CD14-positive monocyte (primary cell): Measurements from ENCODE around the gene P2RY1. TPM values are rescaled to one million over a fixed set of nuclear protein-coding genes. Genes with fewer than 3 reads are reported as not detected.
A peak's percentile ranks its signal among the peaks of the same experiment; 100 is the strongest.
"Not testable (repeated sequence)": the region's sequence is repeated elsewhere in the genome, so short reads cannot be mapped to it uniquely, and the experiment has no call there.

Experiments used
- DNase-seq, 3 donors: peaks; one replicate each; pipeline ENCODE4 v3.0.0-alpha.2; 2011 to 2022
- H2AFZ ChIP-seq: 2 replicates; pipeline ENCODE4 v1.6.0; 2012; ENCODE audit warnings: mild to moderate bottlenecking, low read depth, low read length, inconsistent platforms; ENCODE audit not compliant: insufficient read depth, poor library complexity, severe bottlenecking
- H3K27ac ChIP-seq, 2 donors: 1 replicate in 1 of 2; 2 replicates in 1 of 2; pipeline ENCODE4 v1.5.1; 2012 to 2013; ENCODE audit warnings: low read length in 2 of 2, control low read depth in 1 of 2, inconsistent platforms in 1 of 2, low read depth in 1 of 2, mild to moderate bottlenecking in 1 of 2
- H3K27me3 ChIP-seq, 2 donors: one replicate each; pipeline versions ENCODE4 v1.6.0 to v1.6.1; 2011 to 2013; ENCODE audit warnings: low read length in 2 of 2; ENCODE audit not compliant: control insufficient read depth in 2 of 2, insufficient read depth in 2 of 2
- H3K36me3 ChIP-seq, 2 donors: replicated peaks in 1 of 2; 1 replicate in 1 of 2; 2 replicates in 1 of 2; pipeline versions ENCODE4 v1.5.1 to v1.6.1; 2012 to 2013; ENCODE audit warnings: low read length in 2 of 2, control low read depth in 1 of 2, inconsistent platforms in 1 of 2, mild to moderate bottlenecking in 1 of 2; ENCODE audit not compliant: insufficient read depth in 2 of 2, control insufficient read depth in 1 of 2
- H3K4me1 ChIP-seq, 2 donors: 1 replicate in 1 of 2; 2 replicates in 1 of 2; pipeline versions ENCODE4 v1.5.1 to v1.6.1; 2012 to 2013; ENCODE audit warnings: low read length in 2 of 2, control low read depth in 1 of 2, inconsistent platforms in 1 of 2, mild to moderate bottlenecking in 1 of 2, moderate library complexity in 1 of 2; ENCODE audit not compliant: insufficient read depth in 2 of 2, control insufficient read depth in 1 of 2
- H3K4me2 ChIP-seq: replicated peaks from 2 replicates; pipeline ENCODE3; 2012; ENCODE audit warnings: low read length, moderate library complexity, mild to moderate bottlenecking; ENCODE audit not compliant: poor library complexity, severe bottlenecking; ENCODE audit errors: extremely low read depth
- H3K4me3 ChIP-seq, 3 experiments: fragments of 200-600 bp in 1 of 3; sonication (generic) in 1 of 3; replicated peaks in 1 of 3; 1 replicate in 2 of 3; 2 replicates in 1 of 3; pipeline ENCODE4 v1.5.1; 2011 to 2013; ENCODE audit warnings: low read length in 3 of 3, mild to moderate bottlenecking in 3 of 3, control low read depth in 2 of 3, low read depth in 2 of 3, inconsistent platforms in 1 of 3, moderate library complexity in 1 of 3
- H3K79me2 ChIP-seq: 2 replicates; pipeline ENCODE4 v1.6.0; 2012; ENCODE audit warnings: mild to moderate bottlenecking, control low read depth, inconsistent platforms, low read length, moderate library complexity; ENCODE audit not compliant: insufficient read depth
- H3K9ac ChIP-seq: 2 replicates; pipeline ENCODE4 v1.6.0; 2017; ENCODE audit warnings: low read length, mild to moderate bottlenecking; ENCODE audit not compliant: insufficient read depth, poor library complexity, severe bottlenecking
- H3K9me3 ChIP-seq, 2 donors: replicated peaks in 1 of 2; 1 replicate in 1 of 2; 2 replicates in 1 of 2; pipeline versions ENCODE4 v1.5.1 to v1.6.1; 2012 to 2013; ENCODE audit warnings: low read length in 2 of 2, control low read depth in 1 of 2; ENCODE audit not compliant: control insufficient read depth in 1 of 2, insufficient read depth in 1 of 2
- H4K20me1 ChIP-seq: 2 replicates; pipeline ENCODE4 v1.6.0; 2012; ENCODE audit warnings: mild to moderate bottlenecking, low read length, control low read depth, moderate library complexity; ENCODE audit not compliant: insufficient read depth
- H3K27ac Mint-ChIP-seq, 7 donors: one replicate each; pipeline ENCODE4 v1.8.0; 2020; ENCODE audit warnings: mild to moderate bottlenecking in 7 of 7, mixed read lengths in 7 of 7, moderate library complexity in 6 of 7, inconsistent platforms in 2 of 7
- H3K27me3 Mint-ChIP-seq, 3 donors: one replicate each; pipeline ENCODE4 v1.8.0; 2021 to 2022; ENCODE audit warnings: low read depth in 3 of 3, mild to moderate bottlenecking in 3 of 3, mixed read lengths in 3 of 3, moderate library complexity in 3 of 3, inconsistent platforms in 1 of 3
- H3K36me3 Mint-ChIP-seq, 2 donors: one replicate each; pipeline ENCODE4 v1.8.0; 2020; ENCODE audit warnings: mixed read lengths in 2 of 2, inconsistent platforms in 1 of 2, mild to moderate bottlenecking in 1 of 2
- H3K4me1 Mint-ChIP-seq: one replicate; pipeline ENCODE4 v1.8.0; 2020; ENCODE audit warnings: mild to moderate bottlenecking, mixed read lengths
- H3K4me3 Mint-ChIP-seq, 2 donors: one replicate each; pipeline ENCODE4 v1.8.0; 2020; ENCODE audit warnings: mild to moderate bottlenecking in 2 of 2, mixed read lengths in 2 of 2, moderate library complexity in 1 of 2
- H3K9me3 Mint-ChIP-seq, 7 donors: one replicate each; pipeline ENCODE4 v1.8.0; 2020 to 2022; ENCODE audit warnings: mixed read lengths in 7 of 7, mild to moderate bottlenecking in 6 of 7, moderate library complexity in 6 of 7, inconsistent platforms in 2 of 7
- CTCF ChIP-seq: fragments of 200-600 bp; IDR thresholded peaks from one replicate; pipeline ENCODE4 v1.8.0; 2022; ENCODE audit warnings: antibody characterized with exemption, mild to moderate bottlenecking
- WGBS: methylation state at CpG from one replicate; pipeline ENCODE4 v1.1.5; 2013; ENCODE audit warnings: missing lambda C conversion rate; ENCODE audit not compliant: insufficient coverage; 5-methylcytosine and 5-hydroxymethylcytosine counted together
- intact Hi-C, 2 donors: fragments of 100-400 bp; cut with micrococcal nuclease; formaldehyde crosslinking; loops; one replicate each; pipeline versions ENCODE4 v1.15.0 to v1.15.1; 2023
- polyA plus RNA-seq, 3 donors: library from polyadenylated mRNA; depleted of rRNA in 1 of 3; unstranded in 2 of 3; stranded (reverse) in 1 of 3; fragments of 300-500 nt in 2 of 3; fragments of >200 nt in 1 of 3; fragmentation: Illumina TruSeq in 2 of 3; gene quantifications; 1 replicate in 2 of 3; 2 replicates in 1 of 3; pipeline ENCODE4 v1.2.3, GENCODE V29; 2012 to 2021

Gene P2RY1
- polyA plus RNA-seq, 3 donors = 0.16 to 0.97 TPM; not detected in 1

- H2AFZ ChIP-seq, H4K20me1 ChIP-seq, H3K9ac ChIP-seq, H3K36me3 ChIP-seq, H3K4me3 ChIP-seq, H3K4me1 ChIP-seq, H3K79me2 ChIP-seq, DNase-seq, H3K4me1 Mint-ChIP-seq, H3K27me3 Mint-ChIP-seq, H3K36me3 Mint-ChIP-seq, intact Hi-C loops, H3K4me3 Mint-ChIP-seq, H3K4me2 ChIP-seq, H3K27me3 ChIP-seq, H3K27ac ChIP-seq: not testable (repeated sequence)
- peaks cover 2 to 21% (median 17%) of the 10 kb centered on the region in 7 donors for H3K9me3 Mint-ChIP-seq
- peak overlapping the region in 1 of 7 donors; percentile 32 for H3K27ac Mint-ChIP-seq
- WGBS = no CpG with 5 or more reads among the region's 1 CpG
- peaks cover 15% of the 10 kb centered on the region in 2 donors for H3K9me3 ChIP-seq
Measured at GRCh38 chr3:152847599-152847998, 12.7 kb downstream of the P2RY1 start.

GRCh38 chr3:152849996-152850578 lies 15.2 kb downstream of the P2RY1 start:
- intact Hi-C loops = no loop called here
- H3K4me3 Mint-ChIP-seq = no peak overlapping the region
- no peak overlapping the region for H3K9ac ChIP-seq
- H3K4me1 ChIP-seq = no peaks in the 10 kb centered on the region
- no peak for DNase-seq
- WGBS = no CpG with 5 or more reads among the region's 2 CpGs
- peaks cover 15% of the 10 kb centered on the region in 2 donors for H3K9me3 ChIP-seq
- no peaks in the 10 kb centered on the region for H3K27me3 ChIP-seq
- H3K9me3 Mint-ChIP-seq = peaks cover 2 to 21% (median 17%) of the 10 kb centered on the region in 7 donors
- H3K27me3 Mint-ChIP-seq = no peaks in the 10 kb centered on the region
- no peak overlapping the region for H3K27ac ChIP-seq
- H3K79me2 ChIP-seq = no peaks in the 10 kb centered on the region
- H3K4me1 Mint-ChIP-seq = no peaks in the 10 kb centered on the region
- H3K36me3 ChIP-seq = no peaks in the 10 kb centered on the region
- H3K4me3 ChIP-seq = no peak overlapping the region
- H4K20me1 ChIP-seq = no peaks in the 10 kb centered on the region
- no peak for TF ChIP-seq CTCF
- no peaks in the 10 kb centered on the region for H3K36me3 Mint-ChIP-seq
- no peak overlapping the region for H3K4me2 ChIP-seq
- no peak overlapping the region for H2AFZ ChIP-seq
- peak overlapping the region in 1 of 7 donors; percentile 19 for H3K27ac Mint-ChIP-seq
